Small intestine (tissue), 7 donors: ENCODE results near the gene CCDC141. TPM values are rescaled to one million over a fixed set of nuclear protein-coding genes. Genes with fewer than 3 reads are reported as not detected.
"Not testable (repeated sequence)": the region's sequence is repeated elsewhere in the genome, so short reads cannot be mapped to it uniquely, and the experiment has no call there.

Experiments used
- DNase-seq, 2 donors: peaks; one replicate each; pipeline versions ENCODE4 v3.0.0 to v3.0.0-alpha.2; 2013
- FAIRE-seq: peaks from 2 replicates; lab custom pipeline; 2012; peaks lifted over from hg19 to GRCh38; lab: Jason Lieb, UNC
- H3K27ac ChIP-seq, 3 donors: one replicate each; pipeline ENCODE4 v1.5.1; 2013; ENCODE audit warnings: low read length in 2 of 3, mild to moderate bottlenecking in 2 of 3, control low read depth in 1 of 3, inconsistent platforms in 1 of 3, low read depth in 1 of 3, moderate library complexity in 1 of 3
- H3K27me3 ChIP-seq, 3 donors: one replicate each; pipeline ENCODE4 v1.6.1; 2013; ENCODE audit warnings: low read length in 3 of 3, inconsistent platforms in 1 of 3; ENCODE audit not compliant: control insufficient read depth in 3 of 3, insufficient read depth in 3 of 3
- H3K36me3 ChIP-seq, 3 donors: one replicate each; pipeline ENCODE4 v1.6.1; 2013; ENCODE audit warnings: low read length in 3 of 3, inconsistent platforms in 1 of 3, low read depth in 1 of 3, mild to moderate bottlenecking in 1 of 3, moderate library complexity in 1 of 3; ENCODE audit not compliant: control insufficient read depth in 3 of 3, insufficient read depth in 2 of 3
- H3K4me1 ChIP-seq, 3 donors: one replicate each; pipeline ENCODE4 v1.6.1; 2013; ENCODE audit warnings: low read length in 2 of 3, inconsistent platforms in 1 of 3, low read depth in 1 of 3, mild to moderate bottlenecking in 1 of 3, moderate library complexity in 1 of 3; ENCODE audit not compliant: control insufficient read depth in 3 of 3, insufficient read depth in 2 of 3
- H3K4me3 ChIP-seq, 3 donors: one replicate each; pipeline ENCODE4 v1.5.1; 2013; ENCODE audit warnings: low read length in 3 of 3, control low read depth in 1 of 3, inconsistent platforms in 1 of 3, low read depth in 1 of 3, mild to moderate bottlenecking in 1 of 3, moderate library complexity in 1 of 3
- H3K9me3 ChIP-seq, 2 donors: one replicate each; pipeline ENCODE4 v1.6.1; 2013; ENCODE audit warnings: low read depth in 1 of 2, low read length in 1 of 2; ENCODE audit not compliant: control insufficient read depth in 2 of 2, insufficient read depth in 1 of 2
- WGBS, 3 donors: extraction: QIAGEN DNeasy Blood & Tissue Kit; methylation state at CpG; one replicate each; pipeline ENCODE4 v1.1.7; 2013; 5-methylcytosine and 5-hydroxymethylcytosine counted together
- polyA plus RNA-seq, 4 donors: library from polyadenylated mRNA; stranded (reverse) in 3 of 4; unstranded in 1 of 4; fragments of 200-250 nt in 3 of 4; fragments of 120-200 nt in 1 of 4; gene quantifications; one replicate each; pipeline versions ENCODE4 v1.2.1 to v1.2.3, GENCODE V29; 2013
- donor health status: healthy with polysubstance abuse.
- donor health status: control.
- donor health status: control.
- donor health status: Bipolar disorder and iron deficiency.
- donor health status: healthy.

Gene CCDC141
- polyA plus RNA-seq, 4 donors, result 0.27 to 2.5 (median 0.27) TPM; not detected in 1

GRCh38 chr2:179031731-179032408 is 18.1 kb downstream of the CCDC141 start:
- Histone ChIP-seq H3K36me3 (no peaks in the 10 kb centered on the region), H3K27ac (peak overlapping the region in 1 of 3 donors; percentile 70), H3K4me3 (no peak overlapping the region), H3K27me3 (no peaks in the 10 kb centered on the region), H3K4me1 (no peaks in the 10 kb centered on the region), H3K9me3 (peaks cover 0 to 13% of the 10 kb centered on the region in 2 donors)
- WGBS, 3 donors, result 27 to 43% (median 31%) methylated on average over 2 of the region's 2 CpGs
- FAIRE-seq (no peak), DNase-seq (no peak)

- Histone ChIP-seq H3K4me3 (no peak overlapping the region), H3K4me1 (no peaks in the 10 kb centered on the region), H3K9me3 (peaks cover 0 to 20% of the 10 kb centered on the region in 2 donors), H3K27me3 (no peaks in the 10 kb centered on the region), H3K36me3 (no peaks in the 10 kb centered on the region), H3K27ac (no peak overlapping the region)
- FAIRE-seq (no peak), DNase-seq (no peak)
- 79 to 85% (median 81%) methylated on average over 2 of the region's 2 CpGs for WGBS, 3 donors
Measured at GRCh38 chr2:179024445-179024844, 25.5 kb downstream of the CCDC141 start.

GRCh38 chr2:179022685-179023084 is 27.3 kb downstream of the CCDC141 start:
- FAIRE-seq, result no peak
- 87 to 90% (median 90%) methylated on average over 5 of the region's 5 CpGs for WGBS, 3 donors
- peaks cover 0 to 14% of the 10 kb centered on the region in 2 donors for H3K9me3 ChIP-seq

GRCh38 chr2:179021258-179021657 is 28.7 kb downstream of the CCDC141 start:
- no peaks in the 10 kb centered on the region for H3K4me1 ChIP-seq
- H3K36me3 ChIP-seq, result no peaks in the 10 kb centered on the region
- H3K27me3 ChIP-seq, result no peaks in the 10 kb centered on the region
- peaks cover 0 to 3% of the 10 kb centered on the region in 2 donors for H3K9me3 ChIP-seq
- DNase-seq (no peak), FAIRE-seq (no peak)
- H3K4me3 ChIP-seq, result no peak overlapping the region
- no peak overlapping the region for H3K27ac ChIP-seq
- WGBS, 3 donors, result 45 to 68% (median 54%) methylated on average over 2 of the region's 2 CpGs

More at GRCh38 chr2:179022685-179023084, 27.3 kb downstream of the CCDC141 start:
- Histone ChIP-seq H3K27me3 (no peaks in the 10 kb centered on the region), H3K4me1 (no peaks in the 10 kb centered on the region), H3K4me3 (no peak overlapping the region), H3K36me3 (no peaks in the 10 kb centered on the region), H3K27ac (no peak overlapping the region)
- no peak for DNase-seq

GRCh38 chr2:179020156-179020750 is 29.7 kb downstream of the CCDC141 start:
- Histone ChIP-seq H3K36me3 (no peaks in the 10 kb centered on the region), H3K27me3 (no peaks in the 10 kb centered on the region), H3K27ac (no peak overlapping the region), H3K4me3 (no peak overlapping the region), H3K4me1 (no peaks in the 10 kb centered on the region), H3K9me3 (no peaks in the 10 kb centered on the region)
- DNase-seq, result peak; percentile 18 to 28
- 37 to 47% (median 39%) methylated on average over 3 of the region's 3 CpGs for WGBS, 3 donors
- FAIRE-seq, result no peak

- Histone ChIP-seq H3K27me3 (no peaks in the 10 kb centered on the region), H3K4me1 (no peaks in the 10 kb centered on the region)
- FAIRE-seq, result no peak
Measured at GRCh38 chr2:179019260-179019659, 30.7 kb downstream of the CCDC141 start.

GRCh38 chr2:179017773-179018357 is 32.1 kb downstream of the CCDC141 start:
- H3K36me3 ChIP-seq, result no peaks in the 10 kb centered on the region
- H3K9me3 ChIP-seq, result no peaks in the 10 kb centered on the region
- no peak overlapping the region for H3K27ac ChIP-seq
- H3K4me3 ChIP-seq, result no peak overlapping the region
- no peaks in the 10 kb centered on the region for H3K27me3 ChIP-seq
- H3K4me1 ChIP-seq, result no peaks in the 10 kb centered on the region
- 40 to 71% (median 64%) methylated on average over 3 of the region's 3 CpGs for WGBS, 3 donors
- DNase-seq (no peak), FAIRE-seq (no peak)

More at GRCh38 chr2:179019260-179019659, 30.7 kb downstream of the CCDC141 start:
- no peak for DNase-seq
- no peak overlapping the region for H3K27ac ChIP-seq
- H3K4me3 ChIP-seq, result no peak overlapping the region
- no peaks in the 10 kb centered on the region for H3K36me3 ChIP-seq
- 89 to 95% (median 93%) methylated on average over 5 of the region's 5 CpGs for WGBS, 3 donors
- H3K9me3 ChIP-seq, result no peaks in the 10 kb centered on the region

GRCh38 chr2:179014189-179014588 is 35.7 kb downstream of the CCDC141 start:
- H3K27me3 ChIP-seq, H3K4me1 ChIP-seq, H3K36me3 ChIP-seq, H3K27ac ChIP-seq, H3K9me3 ChIP-seq, FAIRE-seq, H3K4me3 ChIP-seq, DNase-seq: not testable (repeated sequence)
- WGBS, 3 donors, result 75 to 87% (median 78%) methylated on average over 3 of the region's 3 CpGs
